GM23248 (cell line): ENCODE measurements around the gene MPZ. TPM values are rescaled to one million over a fixed set of nuclear protein-coding genes. Genes with fewer than 3 reads are reported as not detected.
"Not testable (repeated sequence)": the region's sequence is repeated elsewhere in the genome, so short reads cannot be mapped to it uniquely, and the experiment has no call there.

Experiments used
- DNase-seq: peaks from one replicate; pipeline ENCODE4 v3.0.0-alpha.2; 2015
- H2AFZ ChIP-seq: fragments of 200-600 bp; sonication (generic); 2 replicates; pipeline ENCODE4 v1.6.1; 2016; ENCODE audit warnings: antibody characterized with exemption
- H3F3A ChIP-seq: fragments of 200-600 bp; sonication (generic); 2 replicates; pipeline ENCODE4 v1.6.1; 2016; ENCODE audit warnings: mild to moderate bottlenecking, antibody characterized with exemption, mixed run types; ENCODE audit not compliant: insufficient read depth
- H3K27ac ChIP-seq: fragments of 200-600 bp; sonication (generic); 2 replicates; pipeline ENCODE4 v1.5.1; 2016; ENCODE audit warnings: mild to moderate bottlenecking
- H3K27me3 ChIP-seq: fragments of 200-600 bp; sonication (generic); replicated peaks from 2 replicates; pipeline ENCODE4 v1.6.1; 2016; ENCODE audit warnings: mild to moderate bottlenecking; ENCODE audit not compliant: insufficient read depth
- H3K36me3 ChIP-seq: fragments of 200-600 bp; sonication (generic); 2 replicates; pipeline ENCODE4 v1.6.1; 2016; ENCODE audit warnings: low read depth, mild to moderate bottlenecking
- H3K4me1 ChIP-seq: fragments of 200-600 bp; sonication (generic); 2 replicates; pipeline ENCODE4 v1.6.1; 2016; ENCODE audit warnings: mild to moderate bottlenecking; ENCODE audit not compliant: insufficient read depth
- H3K4me2 ChIP-seq: fragments of 200-600 bp; sonication (generic); one replicate; pipeline ENCODE4 v1.6.1; 2016; ENCODE audit warnings: mild to moderate bottlenecking; ENCODE audit not compliant: unreplicated experiment
- H3K4me3 ChIP-seq: fragments of 200-600 bp; sonication (generic); 2 replicates; pipeline ENCODE4 v1.5.1; 2016; ENCODE audit warnings: mild to moderate bottlenecking
- H3K79me2 ChIP-seq: fragments of 200-600 bp; sonication (generic); 2 replicates; pipeline ENCODE4 v1.6.1; 2016; ENCODE audit warnings: mild to moderate bottlenecking; ENCODE audit not compliant: insufficient read depth
- H3K9ac ChIP-seq: fragments of 200-600 bp; sonication (generic); 2 replicates; pipeline ENCODE4 v1.6.1; 2016; ENCODE audit warnings: mild to moderate bottlenecking
- H3K9me2 ChIP-seq: fragments of 200-600 bp; sonication (generic); 2 replicates; pipeline ENCODE4 v1.6.1; 2016; ENCODE audit warnings: mixed run types, mild to moderate bottlenecking, moderate library complexity; ENCODE audit not compliant: insufficient read depth
- H3K9me3 ChIP-seq: fragments of 200-600 bp; sonication (generic); one replicate; pipeline ENCODE4 v1.6.1; 2017; ENCODE audit warnings: low read depth
- H4K20me1 ChIP-seq: fragments of 200-600 bp; sonication (generic); 2 replicates; pipeline ENCODE4 v1.6.0; 2016; ENCODE audit not compliant: insufficient read depth
- EZH2 ChIP-seq: fragments of 200-600 bp; sonication (generic); IDR thresholded peaks from 2 replicates; pipeline ENCODE4 v1.6.1; 2018; ENCODE audit warnings: antibody characterized with exemption, mild to moderate bottlenecking; ENCODE audit not compliant: insufficient read depth, poor library complexity, severe bottlenecking
- EZH2phosphoT487 ChIP-seq: fragments of 200-600 bp; sonication (generic); IDR thresholded peaks from 2 replicates; pipeline ENCODE4 v1.6.1; 2018; ENCODE audit warnings: antibody characterized with exemption, moderate library complexity, mild to moderate bottlenecking, low read depth; ENCODE audit not compliant: insufficient read depth
- WGBS, 2 experiments: methylation state at CpG; one replicate each; pipeline ENCODE4 v1.1.6; 2015 to 2017; ENCODE audit warnings: low lambda C conversion rate in 2 of 2, low coverage in 1 of 2; ENCODE audit errors: missing lambda C conversion rate in 2 of 2; 5-methylcytosine and 5-hydroxymethylcytosine counted together
- in situ Hi-C: fragments of 300-500 bp; cut with MboI; formaldehyde crosslinking; loops from 2 replicates; pipeline ENCODE4 v1.15.0; 2020
- polyA plus RNA-seq: library from polyadenylated mRNA; unstranded; fragments of >200 nt; fragmentation: Nextera tagmentation; extraction: Ambion mirVana; gene quantifications from 2 replicates; pipeline ENCODE4 v1.2.1, GENCODE V29; 2016
- total RNA-seq: library from RNA; depleted of rRNA; stranded (reverse); fragments of >200 nt; shearing (Covaris generic); gene quantifications from 2 replicates; pipeline ENCODE4 v1.2.3, GENCODE V29; 2014

Gene MPZ
- total and polyA plus RNA-seq, 2 experiments from 2014 or later, result 0.11 TPM; not detected in 1

GRCh38 chr1:161324020-161324419, 14.3 kb upstream of the MPZ start:
- no peak for DNase-seq
- no peak overlapping the region for H3K9ac ChIP-seq
- H3K4me3 ChIP-seq, result no peak overlapping the region
- H3K79me2 ChIP-seq, result peaks cover 49% of the 10 kb centered on the region
- no peak overlapping the region for H3K27ac ChIP-seq
- in situ Hi-C loops, result no loop called here
- H3K9me2 ChIP-seq, result no peaks in the 10 kb centered on the region
- no peaks in the 10 kb centered on the region for H3K27me3 ChIP-seq
- H3K4me1 ChIP-seq, result no peaks in the 10 kb centered on the region
- no peak overlapping the region for H2AFZ ChIP-seq
- H3K4me2 ChIP-seq, result no peak overlapping the region
- H4K20me1 ChIP-seq, result no peaks in the 10 kb centered on the region
- no peaks in the 10 kb centered on the region for H3K9me3 ChIP-seq
- no peak for TF ChIP-seq EZH2phosphoT487
- TF ChIP-seq EZH2, result no peak
- 95 to 99% methylated on average over 4 of the region's 4 CpGs for WGBS, 2 experiments
- no peaks in the 10 kb centered on the region for H3F3A ChIP-seq
- H3K36me3 ChIP-seq, result peaks cover 20% of the 10 kb centered on the region; the same call in 1 of the 2 replicates

GRCh38 chr1:161315841-161316674, 6.3 kb upstream of the MPZ start:
- H3K27ac ChIP-seq, H3K27me3 ChIP-seq, H3F3A ChIP-seq, H3K9me3 ChIP-seq, H3K4me1 ChIP-seq, in situ Hi-C loops, H3K4me3 ChIP-seq, H2AFZ ChIP-seq, H3K36me3 ChIP-seq, H3K9me2 ChIP-seq, DNase-seq, H4K20me1 ChIP-seq: not testable (repeated sequence)
- Histone ChIP-seq H3K79me2 (peaks cover 60% of the 10 kb centered on the region), H3K4me2 (peak overlapping the region; percentile 95), H3K9ac (peak overlapping the region; percentile 98)
- 75 to 81% methylated on average over 17 of the region's 17 CpGs for WGBS, 2 experiments

GRCh38 chr1:161314201-161314981, 4.6 kb upstream of the MPZ start, which contains the start of gene SDHC:
SDHC (plus strand) TSS chr1:161314381; CDS start chr1:161314406, 25 bp downstream.
- H3K36me3 ChIP-seq, result no peaks in the 10 kb centered on the region
- 1% methylated on average over 43 to 45 of the region's 45 CpGs for WGBS, 2 experiments
- peak within 1 kb of the TSS; percentile 95 for H3K4me2 ChIP-seq
- no peaks in the 10 kb centered on the region for H3K27me3 ChIP-seq
- no peaks in the 10 kb centered on the region for H3K9me2 ChIP-seq
- H3K27ac ChIP-seq, result peak within 1 kb of the TSS; percentile 94
- H4K20me1 ChIP-seq, result no peaks in the 10 kb centered on the region
- peaks cover 45% of the 10 kb centered on the region for H3K79me2 ChIP-seq
- TF ChIP-seq EZH2phosphoT487 (no peak), EZH2 (no peak)
- H2AFZ ChIP-seq, result peak within 1 kb of the TSS; percentile 99
- no peaks in the 10 kb centered on the region for H3F3A ChIP-seq
- in situ Hi-C loops, result no loop called here
- peak; percentile 95 for DNase-seq
- peak within 1 kb of the TSS; percentile 98 for H3K9ac ChIP-seq
- no peaks in the 10 kb centered on the region for H3K9me3 ChIP-seq
- peak within 1 kb of the TSS; percentile 86 for H3K4me3 ChIP-seq
- H3K4me1 ChIP-seq, result peaks cover 7% of the 10 kb centered on the region

GRCh38 chr1:161313554-161314200, 3.9 kb upstream of the MPZ start:
- Histone ChIP-seq H3K27me3 (no peaks in the 10 kb centered on the region), H2AFZ (peak overlapping the region; percentile 99), H3K36me3 (no peaks in the 10 kb centered on the region), H3K9ac (peak overlapping the region; percentile 98), H3K9me2 (no peaks in the 10 kb centered on the region), H3K79me2 (peaks cover 40% of the 10 kb centered on the region), H4K20me1 (no peaks in the 10 kb centered on the region), H3K9me3 (no peaks in the 10 kb centered on the region), H3K27ac (peak overlapping the region; percentile 94), H3K4me1 (peaks cover 7% of the 10 kb centered on the region), H3F3A (no peaks in the 10 kb centered on the region), H3K4me2 (peak overlapping the region; percentile 95), H3K4me3 (peak overlapping the region; percentile 86)
- in situ Hi-C loops, result no loop called here
- no peak for DNase-seq
- WGBS, 2 experiments, result 41 to 43% methylated on average over 28 of the region's 28 CpGs
- TF ChIP-seq EZH2phosphoT487 (no peak), EZH2 (no peak)
